Ramos (cell line): ENCODE measurements around the gene HLTF.
"Not testable (repeated sequence)": the region's sequence is repeated elsewhere in the genome, so short reads cannot be mapped to it uniquely, and the experiment has no call there.

Experiments
- in situ Hi-C: fragments of 300-500 bp; cut with MboI; formaldehyde crosslinking; loops from one replicate; pipeline ENCODE4 v1.14.3; 2022; ENCODE audit warnings: low sequenced_read_pairs; ENCODE audit not compliant: unreplicated experiment

Gene HLTF

GRCh38 chr3:148997623-148998022, 88.7 kb downstream of the HLTF start:
- in situ Hi-C loops = no loop called here

- in situ Hi-C loops = no loop called here
These were observed 93.6 kb downstream of the HLTF start for GRCh38 chr3:148992635-148993255.

GRCh38 chr3:148992027-148992634, 94.2 kb downstream of the HLTF start:
- in situ Hi-C loops = no loop called here

GRCh38 chr3:148991219-148992026, 94.9 kb downstream of the HLTF start, which contains the start of gene GYG1:
TSS of gene GYG1 (plus strand) at chr3:148991540. CDS start at chr3:148991641, 101 bp downstream.
- in situ Hi-C loops = no loop called here

GRCh38 chr3:148990236-148990635, 96.1 kb downstream of the HLTF start:
- in situ Hi-C loops = no loop called here

GRCh38 chr3:148987551-148987950, 98.8 kb downstream of the HLTF start:
- in situ Hi-C loops = not testable (repeated sequence)

GRCh38 chr3:148981273-148981672, 105.1 kb downstream of the HLTF start:
- in situ Hi-C loops = no loop called here
